IPS DF 19.7 (cell line): ENCODE results near the gene TMEM9B.
A peak's percentile ranks its signal among the peaks of the same experiment; 100 is the strongest.
"Not testable (repeated sequence)": the region's sequence is repeated elsewhere in the genome, so short reads cannot be mapped to it uniquely, and the experiment has no call there.

ENCODE experiments used
- DNase-seq: peaks from one replicate; pipeline ENCODE4 v3.0.0-alpha.2; 2013; ENCODE audit warnings: low read depth, low spot score

TMEM9B gene

DNA sequence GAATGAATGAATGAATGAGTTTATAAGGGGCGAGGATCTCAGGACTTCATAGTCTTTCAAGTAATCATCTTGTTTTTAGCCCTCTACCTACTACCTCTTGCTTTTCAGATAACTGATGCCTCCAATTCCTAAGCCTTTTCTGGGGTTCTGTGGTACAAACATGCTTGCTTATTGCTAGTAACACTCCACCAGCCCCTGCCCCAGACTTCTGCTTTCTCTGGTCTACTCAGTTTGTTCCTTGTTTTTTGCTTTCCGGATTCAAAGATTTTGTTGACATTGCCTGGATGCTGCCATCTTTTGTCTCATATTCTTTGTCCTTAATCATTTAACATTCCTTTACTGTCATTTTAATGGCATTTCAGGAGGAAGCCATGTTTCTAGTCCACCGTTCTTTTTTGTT is 8.9 kb upstream of the TMEM9B start:
- DNase-seq = no peak

DNA sequence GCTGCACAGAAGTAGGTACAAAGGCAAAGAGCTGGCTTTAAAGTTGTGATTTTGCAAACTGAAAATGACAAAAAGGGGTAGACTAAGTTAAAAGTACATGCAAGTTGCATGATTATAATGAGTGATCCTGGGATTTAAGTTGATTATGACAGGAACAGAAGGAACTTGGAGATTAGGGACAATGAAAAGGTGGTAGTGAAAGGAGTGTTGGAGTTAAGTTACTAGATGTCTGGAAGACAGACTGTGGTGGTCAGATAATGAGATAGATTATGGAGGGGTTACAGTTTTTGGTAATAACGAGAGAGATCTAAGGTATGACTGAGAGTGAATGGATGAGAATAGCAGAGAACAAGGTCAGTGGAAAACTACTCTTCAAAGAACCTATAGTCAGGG is 7.7 kb upstream of the TMEM9B start:
- DNase-seq = no peak

DNA sequence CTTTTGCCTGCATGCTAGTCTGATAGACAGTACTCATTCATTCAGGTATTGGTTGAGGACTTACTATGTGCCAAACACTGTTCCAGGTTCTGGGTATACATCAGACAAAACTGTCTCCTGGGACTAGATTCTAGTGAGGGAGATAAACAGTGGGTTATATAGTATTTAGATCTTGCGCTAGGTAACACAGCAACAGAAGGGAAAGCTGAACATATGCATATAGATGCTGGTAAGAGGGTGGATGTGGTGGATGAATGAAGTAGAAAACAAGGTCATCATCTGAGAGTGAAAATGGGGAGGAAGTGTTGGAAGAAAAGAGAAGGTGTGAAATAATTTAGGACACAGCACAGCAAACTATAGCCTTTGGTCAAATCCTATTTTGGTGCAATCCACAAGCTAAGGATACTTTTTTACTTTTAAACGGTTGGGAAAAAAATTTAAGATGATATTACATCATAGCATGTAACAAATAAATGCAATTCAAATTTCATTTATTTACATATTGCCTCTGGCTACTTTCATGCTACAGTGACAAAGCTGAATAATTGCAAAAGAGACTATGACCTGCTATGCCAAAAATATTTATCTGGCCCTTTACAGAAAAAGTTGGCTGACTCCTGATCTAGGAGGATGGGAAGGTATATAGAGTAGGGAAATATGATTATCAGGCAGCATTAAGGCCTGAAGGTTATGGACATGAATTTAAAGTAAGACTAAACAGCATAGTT is 7.1 kb upstream of the TMEM9B start:
- DNase-seq = no peak

DNA sequence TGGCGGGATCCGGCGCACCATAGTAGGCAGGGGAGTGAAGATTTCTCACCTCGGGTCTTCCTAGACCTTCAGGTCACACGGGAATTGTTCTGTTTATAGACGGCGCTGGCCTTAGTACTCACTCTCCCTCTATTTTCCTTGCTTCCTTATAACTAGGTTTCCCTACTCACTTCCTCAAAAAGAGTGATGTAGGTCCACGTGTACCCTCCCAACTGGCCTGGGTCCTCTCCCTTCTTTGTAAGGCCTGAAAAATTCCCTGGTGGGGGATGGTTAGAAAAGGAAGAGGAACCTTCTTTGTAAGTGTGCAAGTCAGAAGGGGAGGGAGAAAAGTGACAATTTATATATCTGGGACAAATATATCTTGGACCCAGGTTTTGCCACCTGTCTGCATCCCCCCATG is 2.9 kb upstream of the TMEM9B start:
- DNase-seq = no peak

DNA sequence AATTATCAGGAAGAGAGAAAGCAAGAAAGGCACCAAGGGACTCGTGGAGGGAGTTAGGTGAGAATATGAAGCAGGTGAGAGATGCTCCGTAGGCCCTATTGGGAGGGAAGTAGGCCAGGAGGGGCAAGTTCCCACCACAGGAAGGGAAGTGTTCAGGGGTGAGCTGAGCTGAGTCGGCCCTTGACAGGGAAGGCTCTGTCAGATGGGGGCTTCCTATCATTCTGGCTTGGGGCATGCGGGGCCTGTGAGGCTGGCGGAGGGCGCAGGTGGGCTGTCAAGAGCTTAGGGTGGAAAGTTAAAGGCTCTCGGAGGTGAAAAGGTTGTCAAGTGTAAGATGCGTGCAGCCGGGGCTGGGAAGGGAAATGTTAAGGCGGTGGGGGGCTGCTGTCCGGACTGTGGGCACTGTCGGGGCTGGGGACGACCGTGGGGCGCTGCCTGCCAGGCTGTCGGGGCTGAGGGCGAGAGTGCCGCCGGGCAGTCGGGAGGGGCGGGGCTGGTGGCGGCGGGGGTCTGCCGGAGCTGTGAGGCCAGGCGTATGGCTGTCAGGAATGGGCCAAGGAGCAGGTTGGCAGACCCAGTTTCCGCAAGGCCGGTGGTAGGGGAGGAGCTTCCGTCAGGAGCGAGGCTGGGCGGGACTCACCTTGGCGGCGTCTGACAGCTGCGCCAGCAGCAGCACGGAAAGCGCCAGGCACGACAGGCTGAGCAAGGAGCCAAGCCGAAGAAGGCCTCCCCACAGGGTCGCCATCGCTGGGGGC is 496 bp downstream of the TMEM9B start:
- DNase-seq = peak; percentile 52

DNA sequence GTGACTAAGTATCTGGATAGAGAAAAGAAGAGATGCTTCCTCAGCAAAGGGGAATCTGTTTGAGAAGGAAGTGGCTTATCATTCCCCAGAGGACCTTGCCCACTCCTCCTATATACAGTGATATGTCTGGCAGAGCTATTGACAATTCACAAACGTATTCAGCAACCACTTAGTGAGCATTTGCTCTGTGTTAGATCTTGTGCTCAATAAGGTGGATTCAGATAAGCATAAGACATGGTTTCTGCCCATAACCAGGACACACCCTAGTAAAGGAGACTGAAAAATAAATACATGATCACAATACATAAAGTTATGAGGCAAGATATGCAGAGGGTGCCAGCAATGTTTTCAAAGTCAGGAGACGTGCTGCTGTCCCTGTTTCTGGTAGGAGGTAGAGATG is 1.4 kb downstream of the TMEM9B start:
- DNase-seq = no peak

DNA sequence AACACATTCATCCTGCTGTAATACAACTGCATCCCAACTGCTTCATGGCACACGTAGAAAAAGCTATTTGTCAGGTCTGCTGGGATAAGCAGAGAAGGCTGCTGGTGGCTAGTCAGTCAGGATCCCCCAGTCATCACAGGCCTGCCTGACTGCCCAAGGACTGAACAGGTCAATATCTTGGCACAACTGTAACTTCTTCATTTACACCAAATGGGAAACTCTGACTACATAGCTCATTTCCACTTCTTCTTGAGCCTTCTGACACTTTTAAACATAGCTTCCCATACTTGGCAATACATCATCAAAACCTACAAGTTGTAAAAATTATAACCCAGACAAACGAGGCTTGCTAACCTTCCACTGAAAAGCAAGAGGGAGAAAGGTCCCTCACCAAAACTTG is 2.8 kb downstream of the TMEM9B start:
- DNase-seq = no peak

DNA sequence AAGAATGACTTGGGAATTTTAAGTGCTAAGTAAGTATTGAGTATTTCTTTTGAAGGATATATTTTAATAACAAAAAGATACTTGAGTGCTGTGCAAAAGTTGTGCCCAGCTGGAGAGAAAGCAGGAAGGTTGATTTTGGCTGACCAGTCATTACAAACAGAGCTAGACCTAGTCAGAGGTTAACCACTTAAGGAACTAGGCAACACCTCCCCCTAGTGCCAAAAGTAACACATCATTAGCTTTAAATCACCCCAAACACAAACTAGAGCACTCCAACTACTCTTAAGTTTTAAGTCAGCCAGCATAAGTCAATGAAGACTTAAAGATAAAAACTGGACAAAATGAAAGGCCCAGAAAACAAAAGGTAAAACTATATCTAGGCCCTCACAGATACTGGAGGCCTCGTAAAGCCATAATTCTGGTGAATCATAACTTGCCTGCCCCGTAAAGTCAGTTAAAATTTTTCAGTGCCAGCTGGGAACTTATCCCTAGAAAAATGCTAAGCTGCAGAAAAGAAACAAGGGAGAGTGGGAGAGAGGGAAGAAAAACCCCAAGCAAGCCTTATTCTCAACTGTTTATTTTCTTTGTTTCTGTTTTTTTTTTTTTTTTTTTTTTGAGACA is 4.6 kb downstream of the TMEM9B start:
- DNase-seq = peak; percentile 73

DNA sequence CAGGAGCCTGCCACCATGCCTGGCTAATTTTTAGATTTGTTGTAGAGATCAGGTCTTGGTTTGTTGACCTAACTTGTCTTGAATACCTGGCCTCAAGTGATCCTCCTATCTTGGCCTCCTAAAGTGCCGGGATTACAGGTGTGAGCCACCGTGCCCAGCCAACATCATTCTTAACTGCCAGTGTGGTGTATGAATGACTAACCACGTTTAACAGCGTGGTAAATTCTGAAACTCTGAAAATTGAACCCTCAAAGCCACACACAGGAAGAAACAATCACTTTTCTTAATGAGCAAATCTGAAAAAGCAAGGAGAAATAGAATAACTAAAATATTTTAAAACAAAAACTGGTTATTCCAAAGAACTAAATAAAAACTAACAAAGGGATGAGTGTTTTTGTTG is 7.4 kb downstream of the TMEM9B start:
- no peak for DNase-seq

DNA sequence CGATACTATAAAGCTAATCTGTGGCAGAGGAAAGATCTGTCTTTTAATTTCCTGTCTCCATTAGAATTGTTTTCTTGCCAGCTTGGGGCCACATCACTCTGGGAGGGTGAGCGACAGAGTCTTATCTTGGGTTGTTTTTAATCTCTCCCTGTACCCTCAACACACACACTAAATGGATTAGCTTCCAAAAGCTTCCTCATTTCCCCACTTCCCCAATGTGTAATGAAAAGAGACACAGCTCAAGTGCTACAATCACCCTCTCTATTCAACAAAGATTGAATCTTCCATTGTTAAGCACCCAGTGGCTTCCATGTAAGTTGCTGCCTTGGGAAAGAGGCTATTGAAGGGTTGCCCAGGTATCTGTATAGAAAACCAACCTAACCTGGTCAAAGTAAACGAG is 15.4 kb downstream of the TMEM9B start:
- DNase-seq = no peak

DNA sequence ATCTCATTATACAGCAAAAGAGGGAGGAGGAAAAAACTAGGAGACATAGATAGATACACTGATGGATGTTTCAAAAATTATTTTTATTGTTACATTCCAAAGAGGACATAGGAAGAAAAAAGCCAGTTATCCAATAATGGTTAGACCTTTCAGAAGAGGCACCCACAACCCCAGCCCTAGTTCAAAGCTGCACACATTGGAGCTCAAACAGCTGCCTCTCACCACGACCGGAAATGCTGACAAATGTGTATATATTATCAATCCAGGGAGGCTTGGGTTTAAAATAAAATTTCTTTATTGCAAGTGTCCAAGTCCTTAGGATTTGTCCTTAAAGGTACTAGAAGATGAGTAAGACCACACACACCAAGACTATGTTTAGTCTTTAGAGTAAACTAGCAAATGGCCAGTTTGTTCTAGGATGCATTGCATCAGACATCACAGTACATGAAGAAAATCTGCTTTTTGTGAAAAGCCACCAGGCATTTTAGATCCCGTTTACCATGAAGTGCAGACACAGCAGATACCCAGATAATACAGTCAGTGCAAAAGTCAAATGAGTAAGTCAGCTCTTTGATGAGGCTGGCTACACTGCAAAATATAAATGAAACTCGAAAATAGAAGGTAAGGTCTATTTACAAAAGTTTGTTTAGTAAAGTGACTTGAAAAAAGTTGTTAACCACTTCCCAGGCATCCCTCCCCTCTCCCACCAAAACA is 16.9 kb downstream of the TMEM9B start:
- no peak for DNase-seq

DNA sequence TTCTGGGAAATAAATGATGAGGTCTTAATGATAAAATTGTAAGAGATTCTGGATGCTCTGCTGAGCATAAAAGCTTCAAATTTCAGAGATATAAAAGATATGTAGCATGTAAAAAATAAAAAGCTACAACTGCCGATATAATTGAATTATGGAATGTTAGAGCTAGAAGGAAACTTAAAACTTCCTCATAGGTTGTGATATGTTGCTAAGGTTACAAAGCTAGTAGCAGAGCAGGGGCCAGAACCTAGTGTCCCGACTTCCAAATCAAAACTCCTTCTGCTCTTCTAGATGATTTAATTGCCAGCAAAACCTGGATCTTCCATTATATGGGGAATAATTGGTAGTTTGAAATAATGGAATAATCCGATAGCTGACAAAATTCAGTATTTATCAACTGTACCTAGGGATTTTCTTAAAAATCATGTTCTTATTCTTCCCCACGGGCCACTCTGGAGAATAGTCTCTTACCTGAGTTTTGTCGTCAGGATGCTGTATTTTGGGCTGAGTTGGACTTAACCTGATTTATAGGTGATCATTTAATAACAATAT is 21.6 kb downstream of the TMEM9B start, which contains the start of gene ASCL3:
Gene ASCL3 (minus strand): TSS at position 499 of the 549 bp plus-strand sequence. CDS start 4,855 bp downstream, outside the sequence.
- DNase-seq = no peak

DNA sequence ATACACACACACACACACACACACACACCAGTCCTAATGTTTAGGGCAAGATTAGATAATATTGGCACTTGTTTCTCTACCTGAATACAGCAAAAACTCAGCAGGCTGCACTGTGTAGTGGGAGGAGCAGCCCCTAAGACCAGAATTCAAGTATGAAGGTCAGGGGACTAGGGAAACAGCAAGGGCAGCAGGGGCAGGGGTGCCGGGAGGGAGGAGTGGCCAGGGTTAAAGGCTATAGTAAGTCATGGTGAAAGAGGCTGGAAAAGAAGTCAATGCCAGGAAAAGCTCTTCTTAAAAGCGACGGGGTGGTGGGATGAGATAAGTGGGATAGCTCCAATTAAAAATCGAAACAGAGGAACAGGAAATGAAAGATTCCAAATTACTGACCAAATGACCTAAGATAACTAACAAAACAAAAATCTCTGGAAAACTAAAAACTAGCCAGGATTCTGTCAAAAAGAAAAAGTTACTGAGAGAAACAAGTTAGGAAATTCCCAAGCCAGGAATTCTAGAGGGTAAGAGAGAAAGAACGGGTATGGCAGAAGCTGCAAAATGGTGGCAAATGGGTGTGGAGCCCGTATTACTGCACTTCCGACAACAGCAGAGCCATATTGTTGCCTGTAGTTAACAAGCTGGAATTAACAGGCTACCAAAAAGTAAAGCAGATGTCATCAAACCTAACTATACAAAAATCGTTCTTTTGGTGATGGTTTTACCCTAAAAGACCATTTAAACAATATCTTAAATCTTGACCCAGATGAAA is 22.7 kb downstream of the TMEM9B start:
- DNase-seq = no peak

DNA sequence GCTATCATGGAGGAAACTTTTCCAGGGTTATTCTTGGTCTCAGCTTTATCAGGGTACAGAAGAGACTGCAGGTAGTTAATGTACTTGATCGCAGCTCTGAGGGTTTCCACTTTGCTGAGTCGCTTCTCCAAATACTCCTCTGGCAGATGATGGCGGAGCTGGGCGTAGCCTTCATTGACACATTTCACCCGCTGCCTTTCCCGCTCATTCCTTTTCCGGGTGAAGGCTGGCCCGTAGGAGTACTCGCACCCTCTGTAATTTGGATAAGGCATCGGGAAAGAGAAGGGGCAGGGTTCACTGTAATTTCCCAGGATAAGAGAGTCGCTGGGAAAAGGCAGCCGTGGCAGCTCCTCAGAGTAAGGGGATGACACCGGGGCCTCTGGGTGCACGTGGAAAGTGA is 26.6 kb downstream of the TMEM9B start:
- no peak for DNase-seq

DNA sequence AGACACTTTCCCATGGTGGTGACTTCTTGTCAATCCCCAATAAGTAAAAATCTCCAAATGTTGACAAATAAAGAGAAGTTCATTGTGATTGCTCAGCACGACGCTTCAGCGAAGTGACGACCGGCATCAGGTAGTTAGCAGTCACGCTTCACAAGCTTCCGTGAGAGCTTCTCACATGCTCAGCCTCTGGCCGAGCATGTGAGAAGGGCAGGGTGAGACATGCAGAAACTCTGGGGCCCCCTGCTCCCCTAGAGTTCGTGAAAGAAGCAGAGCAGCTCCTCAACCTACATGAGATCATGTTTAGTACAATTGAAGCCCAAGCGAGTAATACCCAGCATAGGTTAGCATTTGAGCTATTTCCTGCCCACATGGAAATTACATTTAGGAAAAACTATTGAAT is 27.1 kb downstream of the TMEM9B start:
- no peak for DNase-seq

DNA sequence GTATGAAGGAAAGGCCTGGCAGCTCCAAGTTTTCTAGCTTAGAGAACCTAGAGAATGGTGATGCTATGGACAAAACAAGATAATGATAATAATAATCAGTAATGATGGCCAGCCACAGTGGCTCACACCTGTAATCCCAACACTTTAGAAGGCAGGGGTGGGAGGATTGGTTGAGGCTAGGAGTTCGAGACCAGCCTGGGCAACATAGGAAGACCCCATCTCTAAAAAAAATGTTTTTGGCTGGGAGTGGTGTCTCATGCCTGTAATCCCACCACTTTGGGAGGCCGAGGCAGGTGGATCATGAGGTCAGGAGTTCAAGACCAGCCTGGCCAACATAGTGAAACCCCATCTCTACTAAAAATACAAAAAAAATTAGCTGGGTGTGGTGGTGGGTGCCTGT is 28.5 kb downstream of the TMEM9B start:
- DNase-seq = not testable (repeated sequence)

DNA sequence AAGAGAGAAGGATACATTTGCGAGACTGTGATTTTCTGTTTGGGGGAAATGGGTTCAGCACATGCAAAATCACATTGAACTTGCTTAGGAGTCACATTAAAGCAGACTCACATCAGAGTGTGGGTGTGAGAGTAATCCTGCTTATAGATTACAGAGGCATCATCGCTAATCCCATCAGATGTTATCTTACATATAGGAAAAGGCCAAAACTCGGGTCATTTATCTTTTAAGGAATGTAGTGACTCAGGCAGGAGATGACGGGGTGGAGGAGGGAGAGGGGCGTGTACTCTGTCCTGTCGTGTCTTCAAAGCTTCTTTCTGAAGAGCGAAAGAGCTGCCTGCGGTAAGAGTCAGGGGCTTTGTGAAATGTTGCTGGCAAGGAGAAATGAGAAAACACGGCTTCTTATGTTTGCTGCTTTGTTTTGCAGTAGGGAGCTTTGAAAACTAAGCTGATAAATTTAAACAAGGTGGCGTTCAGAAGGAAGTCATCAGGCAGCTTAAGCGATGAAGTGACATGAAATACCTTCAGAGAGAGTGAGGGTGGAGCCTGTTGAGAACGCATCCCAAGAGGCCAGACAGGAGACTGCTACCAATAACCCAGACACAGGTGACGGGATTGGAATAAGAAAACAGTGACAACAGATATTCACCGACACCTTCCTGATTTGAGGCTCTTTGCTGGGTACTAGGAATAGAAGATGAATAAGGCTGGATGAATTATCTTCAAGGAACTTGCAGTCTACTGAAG is 29.3 kb downstream of the TMEM9B start:
- no peak for DNase-seq

DNA sequence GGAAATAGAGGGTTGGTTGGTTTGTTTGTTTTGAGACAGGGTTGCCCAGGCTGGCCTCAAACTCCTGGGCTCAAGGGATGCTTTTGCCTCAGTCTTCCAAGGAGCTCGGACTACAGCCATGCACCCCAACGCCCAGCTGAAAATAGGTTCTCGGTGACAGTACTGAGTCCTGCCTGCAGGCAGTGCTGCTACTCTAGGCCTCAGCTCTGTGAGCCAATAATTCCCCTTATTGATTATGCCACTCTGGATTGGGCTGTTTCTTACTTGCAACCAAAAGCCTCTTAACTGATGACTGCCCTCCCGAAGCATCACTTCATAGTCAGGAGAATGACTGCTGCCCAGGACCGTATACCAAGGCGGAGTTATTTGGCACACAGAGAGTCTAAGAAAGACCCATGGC is 30.3 kb downstream of the TMEM9B start:
- no peak for DNase-seq

DNA sequence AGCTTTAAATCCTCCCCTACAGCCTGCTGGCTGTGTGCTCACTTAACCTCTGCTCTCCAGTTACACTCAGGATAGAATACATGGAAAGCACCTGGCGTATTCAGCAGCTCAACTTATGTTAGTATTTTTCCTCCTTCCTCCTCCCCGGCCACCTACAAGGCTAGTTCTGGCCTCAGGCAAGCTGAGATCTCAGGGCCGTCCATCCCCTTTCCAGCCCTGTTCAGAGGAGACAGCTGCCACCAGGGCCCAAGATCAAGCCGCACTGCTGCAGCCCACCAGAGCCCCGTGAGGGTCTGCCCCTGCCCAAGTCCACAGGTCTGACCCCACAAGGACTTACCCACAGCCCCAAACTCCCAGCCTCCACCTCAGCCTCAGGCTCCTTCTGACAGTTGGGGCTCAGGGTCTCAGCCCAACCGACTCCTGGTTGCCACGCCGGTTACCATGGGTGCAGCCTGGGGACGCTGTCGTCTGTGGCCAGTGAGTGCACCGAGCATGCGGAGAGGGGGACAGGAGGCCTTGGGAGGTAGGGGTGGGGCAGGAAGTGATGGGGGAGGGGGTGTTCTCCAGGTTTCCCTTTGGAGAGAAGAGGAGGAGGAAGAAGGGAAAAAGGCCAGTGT is 31.6 kb downstream of the TMEM9B start, which contains the start of gene C11orf16:
Gene C11orf16 (minus strand): TSS at position 384 of the 617 bp plus-strand sequence. CDS start 639 bp downstream, outside the sequence.
- DNase-seq = no peak
